Vagina (tissue), 2 donors: ENCODE results near the gene ALK. TPM values are rescaled to one million over a fixed set of nuclear protein-coding genes. Genes with fewer than 3 reads are reported as not detected.

Experiments used
- DNase-seq, 2 donors: peaks; one replicate each; pipeline ENCODE4 v3.0.0-alpha.2; 2017; ENCODE audit errors: extremely low spot score in 2 of 2
- H3K27ac ChIP-seq: fragments of 200-600 bp; sonication (generic); one replicate; pipeline ENCODE4 v1.5.1; 2019
- H3K27me3 ChIP-seq: fragments of 200-600 bp; sonication (generic); one replicate; pipeline ENCODE4 v1.5.1; 2019
- H3K36me3 ChIP-seq, 2 donors: fragments of 200-600 bp; sonication (generic); one replicate each; pipeline ENCODE4 v1.5.1; 2017 to 2019
- H3K4me1 ChIP-seq: fragments of 200-600 bp; sonication (generic); one replicate; pipeline ENCODE4 v1.5.1; 2019
- H3K4me3 ChIP-seq, 2 donors: fragments of 200-600 bp; sonication (generic); 1 replicate in 1 of 2; 2 replicates in 1 of 2; pipeline ENCODE4 v1.5.1; 2016 to 2019
- H3K9me3 ChIP-seq: fragments of 200-600 bp; sonication (generic); one replicate; pipeline ENCODE4 v1.5.1; 2019
- CTCF ChIP-seq, 3 experiments: fragments of 450-650 bp in 2 of 3; fragments of 200-600 bp in 1 of 3; sonication (generic) in 1 of 3; IDR thresholded peaks; one replicate each; pipeline ENCODE4 v1.5.1; 2017 to 2019; ENCODE audit warnings: antibody characterized with exemption in 3 of 3, mild to moderate bottlenecking in 2 of 3, moderate library complexity in 2 of 3
- POLR2A ChIP-seq, 2 donors: fragments of 450-650 bp; IDR thresholded peaks; one replicate each; pipeline ENCODE4 v1.6.1; 2017; ENCODE audit warnings: antibody characterized with exemption in 2 of 2, mild to moderate bottlenecking in 2 of 2, moderate library complexity in 2 of 2
- POLR2AphosphoS5 ChIP-seq, 2 donors: sonication (generic); formaldehyde crosslinking; IDR thresholded peaks; one replicate each; pipeline ENCODE4 v1.9.0; 2017; ENCODE audit warnings: antibody characterized with exemption in 2 of 2, mild to moderate bottlenecking in 2 of 2, low read depth in 1 of 2; ENCODE audit not compliant: insufficient read depth in 1 of 2
- intact Hi-C: fragments of 100-400 bp; cut with DNase I; formaldehyde crosslinking; loops from one replicate; pipeline ENCODE4 v1.15.1; 2023
- total RNA-seq: library from RNA; depleted of rRNA; stranded (reverse); fragments of >200 nt; gene quantifications from one replicate; pipeline ENCODE4 v1.2.3, GENCODE V29; 2016

The ALK gene
- total RNA-seq, 1 donor from 2014 or later = 0.74 TPM

- no peak overlapping the region for H3K4me3 ChIP-seq
- intact Hi-C loops = no loop called here
Observed at GRCh38 chr2:29601321-29601720, 320.1 kb downstream of the ALK start.

DNA sequence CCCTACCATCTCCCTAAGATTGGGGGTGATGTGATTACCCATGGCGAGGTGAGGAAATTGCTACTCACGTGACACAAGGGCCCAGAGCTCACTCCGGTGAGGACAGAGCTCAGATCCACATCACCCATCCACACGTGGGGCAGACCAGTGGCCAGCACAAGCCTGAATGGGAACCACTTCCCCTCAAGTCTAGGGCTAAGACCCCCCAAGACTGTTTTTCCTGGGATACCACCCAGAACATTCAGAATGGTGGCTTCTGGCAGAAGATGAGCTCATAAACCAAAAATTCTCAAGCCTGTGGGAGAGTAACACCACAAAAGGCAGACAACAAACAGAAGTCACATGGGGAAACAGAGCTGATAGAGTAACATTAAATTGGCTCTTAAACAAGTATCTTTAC lies 321.4 kb downstream of the ALK start:
- intact Hi-C loops = no loop called here
- no peaks in the 10 kb centered on the region for H3K9me3 ChIP-seq
- H3K4me1 ChIP-seq = no peaks in the 10 kb centered on the region
- H3K36me3 ChIP-seq = no peaks in the 10 kb centered on the region
- no peak for DNase-seq
- H3K4me3 ChIP-seq = no peak overlapping the region
- no peak overlapping the region for H3K27ac ChIP-seq
- TF ChIP-seq CTCF (IDR thresholded peaks at IDR 0.05) (no peak), POLR2A (IDR thresholded peaks at IDR 0.05) (no peak), POLR2AphosphoS5 (IDR thresholded peaks at IDR 0.05; ENCODE audit: insufficient read depth in 1 of 2, low read depth in 1 of 2) (no peak)
- H3K27me3 ChIP-seq = no peaks in the 10 kb centered on the region

More at GRCh38 chr2:29601321-29601720, 320.1 kb downstream of the ALK start:
- no peaks in the 10 kb centered on the region for H3K36me3 ChIP-seq
- no peak for DNase-seq
- no peaks in the 10 kb centered on the region for H3K4me1 ChIP-seq
- no peak overlapping the region for H3K27ac ChIP-seq
- no peaks in the 10 kb centered on the region for H3K9me3 ChIP-seq
- TF ChIP-seq POLR2AphosphoS5 (IDR thresholded peaks at IDR 0.05; ENCODE audit: insufficient read depth in 1 of 2, low read depth in 1 of 2) (no peak), CTCF (IDR thresholded peaks at IDR 0.05) (no peak), POLR2A (IDR thresholded peaks at IDR 0.05) (no peak)
- no peaks in the 10 kb centered on the region for H3K27me3 ChIP-seq

GRCh38 chr2:29598978-29599377 lies 322.4 kb downstream of the ALK start:
- DNase-seq = no peak
- Histone ChIP-seq H3K4me3 (no peak overlapping the region), H3K36me3 (no peaks in the 10 kb centered on the region), H3K9me3 (no peaks in the 10 kb centered on the region), H3K27ac (no peak overlapping the region), H3K27me3 (no peaks in the 10 kb centered on the region), H3K4me1 (no peaks in the 10 kb centered on the region)
- TF ChIP-seq CTCF (IDR thresholded peaks at IDR 0.05) = no peak
- intact Hi-C loops = no loop called here

DNA sequence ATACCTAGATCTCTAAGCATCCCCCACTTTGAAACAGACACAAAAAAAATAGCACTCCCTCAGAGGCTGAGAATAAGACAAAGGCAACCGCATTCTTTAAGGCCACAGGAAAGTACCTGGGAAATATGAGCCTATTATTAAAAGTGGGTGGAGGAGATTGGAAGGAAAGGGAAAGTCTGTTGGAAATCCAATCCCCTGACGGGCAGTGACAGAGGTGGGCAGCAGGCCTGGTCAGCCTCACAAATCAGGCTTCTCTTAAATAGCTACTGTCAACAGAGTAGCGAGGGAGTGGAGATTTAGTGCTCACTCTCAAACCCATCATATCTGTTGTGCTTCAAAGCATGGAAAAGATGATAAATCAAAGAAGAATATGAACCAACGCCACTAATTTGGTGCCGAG lies 324.4 kb downstream of the ALK start:
- H3K36me3 ChIP-seq = no peaks in the 10 kb centered on the region
- H3K27me3 ChIP-seq = no peaks in the 10 kb centered on the region
- H3K27ac ChIP-seq = no peak overlapping the region
- TF ChIP-seq CTCF (IDR thresholded peaks at IDR 0.05) (no peak), POLR2A (IDR thresholded peaks at IDR 0.05) (no peak), POLR2AphosphoS5 (IDR thresholded peaks at IDR 0.05; ENCODE audit: insufficient read depth in 1 of 2, low read depth in 1 of 2) (no peak)
- H3K9me3 ChIP-seq = no peaks in the 10 kb centered on the region
- intact Hi-C loops = no loop called here
- no peak for DNase-seq
- H3K4me3 ChIP-seq = no peak overlapping the region
- H3K4me1 ChIP-seq = no peaks in the 10 kb centered on the region

- intact Hi-C loops = no loop called here
- Histone ChIP-seq H3K27ac (no peak overlapping the region), H3K27me3 (no peaks in the 10 kb centered on the region), H3K36me3 (no peaks in the 10 kb centered on the region), H3K9me3 (no peaks in the 10 kb centered on the region), H3K4me3 (no peak overlapping the region), H3K4me1 (no peaks in the 10 kb centered on the region)
- TF ChIP-seq CTCF (IDR thresholded peaks at IDR 0.05) (no peak), POLR2A (IDR thresholded peaks at IDR 0.05) (no peak), POLR2AphosphoS5 (IDR thresholded peaks at IDR 0.05; ENCODE audit: insufficient read depth in 1 of 2, low read depth in 1 of 2) (no peak)
- DNase-seq = no peak
Observed at GRCh38 chr2:29596584-29596983, 324.8 kb downstream of the ALK start.
